ENCODE results near the gene PTPRN2. TPM values are rescaled to one million over a fixed set of nuclear protein-coding genes. Genes with fewer than 3 reads are reported as not detected.

The PTPRN2 gene
- total and polyA plus RNA-seq, 2 of the 8 experiments (the other 6 are each of a cell fraction or from before 2014, with no cell fraction given), result 2.6 to 4.5 TPM

- TF ChIP-seq CHD7 (IDR thresholded peaks at IDR 0.05; ENCODE audit: insufficient replicate concordance, low read length) (no peak), ATF2 (IDR thresholded peaks at IDR 0.05; ENCODE audit: low read length) (no peak)
These were observed 737.9 kb downstream of the PTPRN2 start (continued) for GRCh38 chr7:157849726-157850125.

Data from H1 (cell line).